Measurements from ENCODE around the gene ADAMTSL3.

DNA sequence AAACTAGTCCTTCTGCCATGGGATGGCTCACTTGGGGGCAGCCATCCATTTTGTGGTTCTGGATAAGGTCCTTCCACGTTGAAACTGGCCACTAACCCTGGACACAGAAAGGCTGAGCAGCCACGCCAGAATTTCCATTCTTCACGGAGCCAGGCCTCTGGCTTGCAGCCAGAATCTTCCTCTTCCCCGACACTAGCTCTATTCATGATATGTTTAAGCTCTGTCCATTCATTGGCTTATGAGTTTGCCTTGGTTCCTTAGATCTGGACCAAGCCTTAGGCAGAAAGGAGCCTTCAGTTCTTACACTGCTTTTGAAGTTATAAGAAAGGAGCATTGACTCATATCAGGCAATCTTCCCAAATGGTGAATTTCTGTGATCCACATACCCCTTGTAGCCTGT, 293.2 kb downstream of the ADAMTSL3 start:
- TF ChIP-seq, protein P1, sequence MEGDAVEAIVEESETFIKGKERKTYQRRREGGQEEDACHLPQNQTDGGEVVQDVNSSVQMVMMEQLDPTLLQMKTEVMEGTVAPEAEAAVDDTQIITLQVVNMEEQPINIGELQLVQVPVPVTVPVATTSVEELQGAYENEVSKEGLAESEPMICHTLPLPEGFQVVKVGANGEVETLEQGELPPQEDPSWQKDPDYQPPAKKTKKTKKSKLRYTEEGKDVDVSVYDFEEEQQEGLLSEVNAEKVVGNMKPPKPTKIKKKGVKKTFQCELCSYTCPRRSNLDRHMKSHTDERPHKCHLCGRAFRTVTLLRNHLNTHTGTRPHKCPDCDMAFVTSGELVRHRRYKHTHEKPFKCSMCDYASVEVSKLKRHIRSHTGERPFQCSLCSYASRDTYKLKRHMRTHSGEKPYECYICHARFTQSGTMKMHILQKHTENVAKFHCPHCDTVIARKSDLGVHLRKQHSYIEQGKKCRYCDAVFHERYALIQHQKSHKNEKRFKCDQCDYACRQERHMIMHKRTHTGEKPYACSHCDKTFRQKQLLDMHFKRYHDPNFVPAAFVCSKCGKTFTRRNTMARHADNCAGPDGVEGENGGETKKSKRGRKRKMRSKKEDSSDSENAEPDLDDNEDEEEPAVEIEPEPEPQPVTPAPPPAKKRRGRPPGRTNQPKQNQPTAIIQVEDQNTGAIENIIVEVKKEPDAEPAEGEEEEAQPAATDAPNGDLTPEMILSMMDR (IDR thresholded peaks at IDR 0.05; ENCODE audit: insufficient read depth, low read length, poor library complexity, severe bottlenecking), result no peak
- TF ChIP-seq EZH2phosphoT487 (conservative IDR thresholded peaks at IDR 0.05; ENCODE audit: low read length), result no peak

Measured in SU-DHL-6 (cell line).